Adrenal gland (tissue), 12 donors: ENCODE measurements around the gene DMD. TPM values are rescaled to one million over a fixed set of nuclear protein-coding genes. Genes with fewer than 3 reads are reported as not detected.

Source experiments
- DNase-seq, 7 donors: peaks; one replicate each; pipeline ENCODE4 v3.0.0-alpha.2; 2019 to 2020
- H3K27ac ChIP-seq, 5 donors: fragments of 200-600 bp; sonication (generic) in 4 of 5; 1 replicate in 3 of 5; 2 replicates in 2 of 5; pipeline versions ENCODE4 v1.5.1 to v1.8.0; 2016 to 2020; ENCODE audit warnings: mild to moderate bottlenecking in 1 of 5
- H3K27me3 ChIP-seq: fragments of 200-600 bp; 2 replicates; pipeline ENCODE4 v1.8.0; 2021
- H3K36me3 ChIP-seq, 2 donors: fragments of 200-600 bp; replicated peaks in 1 of 2; 1 replicate in 1 of 2; 2 replicates in 1 of 2; pipeline versions ENCODE4 v1.5.1 to v1.8.0; 2018 to 2022
- H3K4me1 ChIP-seq, 2 donors: fragments of 200-600 bp; replicated peaks in 1 of 2; 1 replicate in 1 of 2; 2 replicates in 1 of 2; pipeline versions ENCODE4 v1.5.1 to v1.8.0; 2018 to 2021
- H3K4me3 ChIP-seq, 4 donors: fragments of 200-600 bp; sonication (generic) in 3 of 4; one replicate each; pipeline ENCODE4 v1.5.1; 2016 to 2018
- H3K9me3 ChIP-seq, 3 donors: fragments of 200-600 bp; sonication (generic) in 1 of 3; replicated peaks in 1 of 3; 1 replicate in 2 of 3; 2 replicates in 1 of 3; pipeline versions ENCODE4 v1.5.1 to v1.8.0; 2016 to 2021
- CTCF ChIP-seq, 6 experiments: fragments of 450-650 bp in 4 of 6; fragments of 200-600 bp in 2 of 6; sonication (generic) in 1 of 6; IDR thresholded peaks; 1 replicate in 5 of 6; 2 replicates in 1 of 6; pipeline versions ENCODE4 v1.5.1 to v1.8.0; 2016 to 2021; ENCODE audit warnings: antibody characterized with exemption in 6 of 6, mild to moderate bottlenecking in 2 of 6, moderate library complexity in 1 of 6
- POLR2A ChIP-seq, 2 donors: fragments of 450-650 bp; IDR thresholded peaks; one replicate each; pipeline ENCODE4 v1.6.1; 2017; ENCODE audit warnings: antibody characterized with exemption in 2 of 2, mild to moderate bottlenecking in 2 of 2, moderate library complexity in 1 of 2
- WGBS, 4 donors: extraction: QIAGEN DNeasy Blood & Tissue Kit in 2 of 4; methylation state at CpG; one replicate each; pipeline versions ENCODE4 v1.1.5 to v1.1.7; 2013 to 2017; 5-methylcytosine and 5-hydroxymethylcytosine counted together
- intact Hi-C, 2 donors: fragments of 100-400 bp; cut with DNase I; formaldehyde crosslinking; loops; one replicate each; pipeline versions ENCODE4 v1.14.1 to v1.15.0; 2022 to 2023
- polyA plus RNA-seq, 3 donors: library from polyadenylated mRNA; stranded (reverse); fragments of 200-250 nt in 2 of 3; fragments of 350-450 nt in 1 of 3; fragmentation: Illumina TruSeq in 1 of 3; extraction: RNeasy Lipid Tissue Mini Kit (QIAGEN cat#74804) in 1 of 3; gene quantifications; one replicate each; pipeline ENCODE4 v1.2.3, GENCODE V29; 2013 to 2014
- total RNA-seq, 9 donors: library from RNA; depleted of rRNA in 4 of 9; stranded (reverse); fragments of >200 nt in 4 of 9; fragments of 120-200 nt in 1 of 9; fragmentation: NEBNext Ultra II Directional in 1 of 9; extraction: Animal tissue kit (Norgen Biotek cat#: 25700) in 1 of 9; gene quantifications; one replicate each; pipeline versions ENCODE4 v1.1.0 to v1.2.4, GENCODE V29; 2013 to 2023
- donor health status: healthy with polysubstance abuse.
- donor health status: Bipolar disorder and iron deficiency.
- donor health status: DM: yes; HTN: yes; CAD: no.
- donor health status: DM: no; HTN: no; CAD: no.
- donor health status: DM: no; HTN: no; CAD: no.
- donor health status: DM: yes; HTN: yes; CAD: no.

DMD gene
- total and polyA plus RNA-seq, 12 donors = 14.6 to 89.7 (median 36.2) TPM

- H3K27ac ChIP-seq = no peak overlapping the region
- intact Hi-C loops = no loop called here
- WGBS, 4 donors = 65 to 82% (median 74%) methylated on average over 7 of the region's 7 CpGs
These were observed 1513.9 kb downstream of the DMD start for GRCh38 chrX:31697294-31697916.

GRCh38 chrX:31679861-31680260 is 1531.5 kb downstream of the DMD start:
- no peaks in the 10 kb centered on the region for H3K27me3 ChIP-seq
- no peaks in the 10 kb centered on the region for H3K4me1 ChIP-seq
- H3K9me3 ChIP-seq = no peaks in the 10 kb centered on the region
- TF ChIP-seq CTCF (IDR thresholded peaks at IDR 0.05) (no peak), POLR2A (IDR thresholded peaks at IDR 0.05) (no peak)
- H3K4me3 ChIP-seq = no peak overlapping the region
- no peaks in the 10 kb centered on the region for H3K36me3 ChIP-seq
- DNase-seq = no peak
- no peak overlapping the region for H3K27ac ChIP-seq
- intact Hi-C loops = no loop called here

More at GRCh38 chrX:31697294-31697916, 1513.9 kb downstream of the DMD start:
- Histone ChIP-seq H3K4me3 (no peak overlapping the region), H3K27me3 (no peaks in the 10 kb centered on the region), H3K36me3 (no peaks in the 10 kb centered on the region), H3K9me3 (no peaks in the 10 kb centered on the region), H3K4me1 (no peaks in the 10 kb centered on the region)
- no peak for DNase-seq
- TF ChIP-seq CTCF (IDR thresholded peaks at IDR 0.05) (no peak), POLR2A (IDR thresholded peaks at IDR 0.05) (no peak)

GRCh38 chrX:31670245-31670644 is 1541.1 kb downstream of the DMD start:
- TF ChIP-seq CTCF (IDR thresholded peaks at IDR 0.05) (no peak), POLR2A (IDR thresholded peaks at IDR 0.05) (no peak)
- intact Hi-C loops = no loop called here

GRCh38 chrX:31665454-31665853 is 1545.9 kb downstream of the DMD start:
- Histone ChIP-seq H3K27me3 (no peaks in the 10 kb centered on the region), H3K4me3 (no peak overlapping the region), H3K36me3 (no peaks in the 10 kb centered on the region), H3K27ac (no peak overlapping the region), H3K4me1 (no peaks in the 10 kb centered on the region), H3K9me3 (no peaks in the 10 kb centered on the region)
- 67 to 87% (median 75%) methylated on average over 4 of the region's 4 CpGs for WGBS, 4 donors
- intact Hi-C loops = no loop called here
- TF ChIP-seq CTCF (IDR thresholded peaks at IDR 0.05) = no peak
- no peak for TF ChIP-seq POLR2A (IDR thresholded peaks at IDR 0.05)
- no peak for DNase-seq

More at GRCh38 chrX:31670245-31670644, 1541.1 kb downstream of the DMD start:
- H3K4me1 ChIP-seq = no peaks in the 10 kb centered on the region
- no peaks in the 10 kb centered on the region for H3K9me3 ChIP-seq
- H3K36me3 ChIP-seq = no peaks in the 10 kb centered on the region
- H3K4me3 ChIP-seq = no peak overlapping the region
- no peaks in the 10 kb centered on the region for H3K27me3 ChIP-seq
- WGBS, 4 donors = 74 to 91% (median 79%) methylated on average over 3 of the region's 3 CpGs
- no peak for DNase-seq
- H3K27ac ChIP-seq = no peak overlapping the region
